Measurements from ENCODE around the gene CCR5AS. TPM values are rescaled to one million over a fixed set of nuclear protein-coding genes. Genes with fewer than 3 reads are reported as not detected.

The CCR5AS gene

GRCh38 chr3:46316206-46316605, 90.7 kb downstream of the CCR5AS start:
- DNase-seq (ENCODE audit: low spot score), result no peak

GRCh38 chr3:46314517-46314916, 92.3 kb downstream of the CCR5AS start:
- no peak for DNase-seq (ENCODE audit: low spot score)

Other genes with a start within 250 kb of the CCR5AS start
- gene CCR1, start 198.8 kb downstream of the CCR5AS start, total RNA-seq (2014; rRNA removed; shearing (Covaris generic)), result not detected in 2 replicates
- gene CCR3, start 164.6 kb downstream of the CCR5AS start, total RNA-seq (2014; rRNA removed; shearing (Covaris generic)), result not detected in 2 replicates
- not detected in 2 replicates for gene CCR2, start 53.0 kb downstream of the CCR5AS start, total RNA-seq (2014; rRNA removed; shearing (Covaris generic))
- gene CCR5, start 36.1 kb downstream of the CCR5AS start, total RNA-seq (2014; rRNA removed; shearing (Covaris generic)), result not detected in 2 replicates
- gene CCRL2, start 193 bp upstream of the CCR5AS start, total RNA-seq (2014; rRNA removed; shearing (Covaris generic)), result 7.4 and 9.7 TPM in 2 replicates
- 0.03 and 1.1 TPM in 2 replicates for gene LTF, start 57.8 kb upstream of the CCR5AS start, total RNA-seq (2014; rRNA removed; shearing (Covaris generic))
- not detected in 2 replicates for gene RTP3, start 90.9 kb upstream of the CCR5AS start, total RNA-seq (2014; rRNA removed; shearing (Covaris generic))
- gene LRRC2, start 159.2 kb upstream of the CCR5AS start, total RNA-seq (2014; rRNA removed; shearing (Covaris generic)), result 0.52 and 0.84 TPM in 2 replicates
- gene FAM240A, start 205.5 kb upstream of the CCR5AS start, total RNA-seq (2014; rRNA removed; shearing (Covaris generic)), result not detected in 2 replicates